Keratinocyte (primary cell): ENCODE measurements around the gene MYPN.

Experiments
- EZH2 ChIP-seq: IDR thresholded peaks from one replicate; pipeline ENCODE4 v1.6.1; 2012; ENCODE audit warnings: inconsistent platforms, mild to moderate bottlenecking, low read length, moderate library complexity
- TF ChIP-seq, protein P1 (sequence below), 3 experiments: IDR thresholded peaks in 1 of 3; conservative IDR thresholded peaks in 1 of 3; optimal IDR thresholded peaks in 1 of 3; 2 replicates in 2 of 3; 3 replicates in 1 of 3; pipeline versions ENCODE3 to v1.5.1; 2011; ENCODE audit warnings: low read length in 3 of 3, mild to moderate bottlenecking in 3 of 3, moderate library complexity in 2 of 3, control low read depth in 1 of 3, inconsistent platforms in 1 of 3; ENCODE audit not compliant: insufficient read depth in 2 of 3; ENCODE audit errors: extremely low read depth in 1 of 3

DNA sequence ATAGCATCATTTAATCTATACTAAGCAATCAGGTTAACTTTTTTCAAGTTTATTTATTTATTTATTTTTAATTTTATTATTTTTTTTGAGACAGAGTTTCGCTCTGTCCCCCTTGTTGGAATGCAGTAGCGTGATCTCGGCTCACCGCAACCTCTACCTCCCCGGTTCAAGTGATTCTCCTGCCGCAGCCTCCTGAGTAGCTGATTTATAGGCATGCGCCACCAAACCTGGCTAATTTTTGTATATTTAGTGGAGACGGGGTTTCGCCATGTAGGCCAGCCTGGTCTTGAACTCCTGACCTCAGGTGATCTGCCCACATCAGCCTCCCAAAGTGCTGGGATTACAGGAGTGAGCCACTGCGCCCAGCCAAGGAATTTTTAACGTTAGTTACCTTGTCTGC, 635 bp upstream of the MYPN start:
- TF ChIP-seq, protein P1, sequence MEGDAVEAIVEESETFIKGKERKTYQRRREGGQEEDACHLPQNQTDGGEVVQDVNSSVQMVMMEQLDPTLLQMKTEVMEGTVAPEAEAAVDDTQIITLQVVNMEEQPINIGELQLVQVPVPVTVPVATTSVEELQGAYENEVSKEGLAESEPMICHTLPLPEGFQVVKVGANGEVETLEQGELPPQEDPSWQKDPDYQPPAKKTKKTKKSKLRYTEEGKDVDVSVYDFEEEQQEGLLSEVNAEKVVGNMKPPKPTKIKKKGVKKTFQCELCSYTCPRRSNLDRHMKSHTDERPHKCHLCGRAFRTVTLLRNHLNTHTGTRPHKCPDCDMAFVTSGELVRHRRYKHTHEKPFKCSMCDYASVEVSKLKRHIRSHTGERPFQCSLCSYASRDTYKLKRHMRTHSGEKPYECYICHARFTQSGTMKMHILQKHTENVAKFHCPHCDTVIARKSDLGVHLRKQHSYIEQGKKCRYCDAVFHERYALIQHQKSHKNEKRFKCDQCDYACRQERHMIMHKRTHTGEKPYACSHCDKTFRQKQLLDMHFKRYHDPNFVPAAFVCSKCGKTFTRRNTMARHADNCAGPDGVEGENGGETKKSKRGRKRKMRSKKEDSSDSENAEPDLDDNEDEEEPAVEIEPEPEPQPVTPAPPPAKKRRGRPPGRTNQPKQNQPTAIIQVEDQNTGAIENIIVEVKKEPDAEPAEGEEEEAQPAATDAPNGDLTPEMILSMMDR (optimal IDR thresholded peaks at IDR 0.05 in 1 of 3, IDR thresholded peaks at IDR 0.05 in 1 of 3, conservative IDR thresholded peaks at IDR 0.05 in 1 of 3; ENCODE audit: extremely low read depth in 1 of 3, insufficient read depth in 2 of 3, low read length in 3 of 3) = no peak
- TF ChIP-seq EZH2 = no peak
